Uterus (tissue), 2 donors: ENCODE results near the gene MIAT.

Experiments
- POLR2A ChIP-seq, 2 donors: fragments of 450-650 bp; IDR thresholded peaks; one replicate each; pipeline ENCODE4 v1.6.1; 2016; ENCODE audit warnings: antibody characterized with exemption in 2 of 2, mild to moderate bottlenecking in 1 of 2, moderate library complexity in 1 of 2
- TF ChIP-seq, protein P1 (sequence below), 4 experiments: fragments of 200-600 bp in 2 of 4; fragments of 450-650 bp in 2 of 4; sonication (generic) in 2 of 4; IDR thresholded peaks; one replicate each; pipeline ENCODE4 v1.5.1; 2016 to 2019; ENCODE audit warnings: antibody characterized with exemption in 4 of 4, mild to moderate bottlenecking in 2 of 4, moderate library complexity in 1 of 4

GRCh38 chr22:26624803-26625202 lies 32.6 kb upstream of the MIAT start:
- TF ChIP-seq, protein P1, sequence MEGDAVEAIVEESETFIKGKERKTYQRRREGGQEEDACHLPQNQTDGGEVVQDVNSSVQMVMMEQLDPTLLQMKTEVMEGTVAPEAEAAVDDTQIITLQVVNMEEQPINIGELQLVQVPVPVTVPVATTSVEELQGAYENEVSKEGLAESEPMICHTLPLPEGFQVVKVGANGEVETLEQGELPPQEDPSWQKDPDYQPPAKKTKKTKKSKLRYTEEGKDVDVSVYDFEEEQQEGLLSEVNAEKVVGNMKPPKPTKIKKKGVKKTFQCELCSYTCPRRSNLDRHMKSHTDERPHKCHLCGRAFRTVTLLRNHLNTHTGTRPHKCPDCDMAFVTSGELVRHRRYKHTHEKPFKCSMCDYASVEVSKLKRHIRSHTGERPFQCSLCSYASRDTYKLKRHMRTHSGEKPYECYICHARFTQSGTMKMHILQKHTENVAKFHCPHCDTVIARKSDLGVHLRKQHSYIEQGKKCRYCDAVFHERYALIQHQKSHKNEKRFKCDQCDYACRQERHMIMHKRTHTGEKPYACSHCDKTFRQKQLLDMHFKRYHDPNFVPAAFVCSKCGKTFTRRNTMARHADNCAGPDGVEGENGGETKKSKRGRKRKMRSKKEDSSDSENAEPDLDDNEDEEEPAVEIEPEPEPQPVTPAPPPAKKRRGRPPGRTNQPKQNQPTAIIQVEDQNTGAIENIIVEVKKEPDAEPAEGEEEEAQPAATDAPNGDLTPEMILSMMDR (IDR thresholded peaks at IDR 0.05): no peak
- TF ChIP-seq POLR2A (IDR thresholded peaks at IDR 0.05): no peak
